KOPT-K1 (cell line): ENCODE measurements around the gene BTN1A1.

Source experiments
- H3K27ac ChIP-seq: fragments of 200-600 bp; sonication (generic); 2 replicates; pipeline ENCODE4 v1.5.1; 2016; ENCODE audit warnings: antibody characterized with exemption, mild to moderate bottlenecking, low read depth, low read length; ENCODE audit not compliant: poor library complexity, severe bottlenecking
- H3K36me3 ChIP-seq: fragments of 200-600 bp; sonication (generic); 2 replicates; pipeline ENCODE4 v1.5.1; 2017; ENCODE audit warnings: antibody characterized with exemption, mild to moderate bottlenecking, low read length, moderate library complexity; ENCODE audit not compliant: insufficient read depth
- H3K9me3 ChIP-seq: fragments of 200-600 bp; sonication (generic); 2 replicates; pipeline ENCODE4 v1.5.1; 2017; ENCODE audit warnings: antibody characterized with exemption, low read length, mild to moderate bottlenecking; ENCODE audit not compliant: insufficient read depth, poor library complexity, severe bottlenecking

BTN1A1 gene

GRCh38 chr6:26471970-26472369 is 28.1 kb upstream of the BTN1A1 start:
- Histone ChIP-seq H3K27ac (no peak overlapping the region), H3K9me3 (peaks cover 17% of the 10 kb centered on the region), H3K36me3 (peaks cover 30% of the 10 kb centered on the region)

DNA sequence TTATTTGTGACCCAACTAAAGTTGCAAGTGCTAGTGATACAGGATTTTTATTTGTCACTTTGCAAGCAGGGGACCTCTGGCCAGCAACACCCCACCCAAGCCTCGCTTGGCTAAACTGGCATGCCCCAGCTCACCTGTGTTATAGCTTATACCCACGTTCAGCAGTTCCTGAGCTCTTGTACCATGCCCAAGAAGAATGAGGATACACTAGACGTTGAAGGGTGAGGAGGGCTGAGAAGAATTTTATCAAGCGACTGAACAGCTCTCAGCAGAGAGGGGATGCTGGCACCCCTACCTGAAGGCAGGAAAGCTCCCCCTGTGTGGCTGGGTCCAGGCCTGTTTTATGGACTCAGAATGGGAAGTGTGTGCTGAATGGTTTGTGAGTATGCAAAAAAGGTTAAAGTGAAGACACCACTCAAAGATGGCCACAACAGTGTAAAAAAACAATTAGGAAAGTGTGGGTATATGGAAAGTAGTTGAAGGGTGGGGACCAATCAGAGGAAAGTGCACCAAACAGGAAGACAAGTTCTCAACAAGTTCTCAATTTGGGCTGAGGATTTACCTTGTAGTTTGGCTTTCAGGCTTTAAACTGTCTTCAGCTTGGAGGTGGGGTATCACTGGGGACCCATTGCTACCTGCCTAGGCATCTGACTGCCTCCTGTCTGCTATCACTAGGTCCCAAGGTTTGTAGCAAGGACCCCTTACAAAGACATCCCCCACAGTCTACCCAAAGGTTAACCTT is 27.4 kb upstream of the BTN1A1 start:
- peaks cover 23% of the 10 kb centered on the region for H3K36me3 ChIP-seq
- peaks cover 17% of the 10 kb centered on the region for H3K9me3 ChIP-seq
- H3K27ac ChIP-seq, result peak overlapping the region; percentile 90

DNA sequence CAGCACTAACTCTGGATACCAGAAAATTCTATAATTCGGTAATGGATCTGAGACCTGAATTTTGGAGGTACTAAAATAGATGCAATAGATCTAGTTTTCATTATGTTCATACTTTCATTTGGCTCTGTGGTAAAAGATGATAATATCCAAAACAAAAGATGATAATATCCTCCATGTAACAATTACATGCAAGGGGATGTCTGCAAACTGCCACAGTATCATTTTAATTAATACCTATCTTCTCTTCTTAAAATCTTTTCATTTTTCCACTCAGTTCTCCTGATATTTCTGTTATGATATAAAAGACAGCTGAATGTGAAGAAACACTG is 26.7 kb upstream of the BTN1A1 start:
- H3K27ac ChIP-seq, result peak overlapping the region; percentile 90
- peaks cover 16% of the 10 kb centered on the region for H3K36me3 ChIP-seq
- peaks cover 17% of the 10 kb centered on the region for H3K9me3 ChIP-seq

DNA sequence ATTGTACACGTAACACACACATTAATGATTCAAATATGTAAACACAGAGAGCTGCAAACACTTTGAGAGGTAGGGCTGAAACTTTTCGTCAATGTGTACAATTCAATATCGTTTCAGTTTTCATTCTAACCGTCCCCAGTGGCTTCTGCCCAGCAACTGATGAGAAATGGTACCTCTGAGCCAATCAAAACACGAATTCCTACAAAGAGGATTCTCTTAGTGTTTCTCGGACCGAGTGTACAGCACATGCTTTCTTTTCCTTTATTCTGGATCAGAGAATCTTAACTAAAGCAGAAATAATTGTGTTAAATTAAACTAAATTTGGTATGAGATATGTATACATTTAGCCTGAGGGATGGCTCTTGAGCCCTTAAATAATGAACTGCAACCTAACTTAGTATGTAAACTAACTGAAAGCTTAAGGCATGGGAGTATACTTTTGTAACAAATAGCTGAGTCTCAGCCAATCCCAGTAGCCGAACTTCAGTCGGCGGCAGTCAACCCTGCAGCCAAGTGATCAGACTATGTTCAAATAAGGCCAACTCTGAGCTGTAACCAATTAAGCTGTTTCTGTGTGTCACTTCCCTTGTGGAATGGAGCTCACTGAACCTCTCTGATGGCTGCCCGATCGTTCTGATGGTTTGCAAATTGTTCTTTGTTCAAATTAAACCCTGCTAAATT is 26.2 kb upstream of the BTN1A1 start:
- Histone ChIP-seq H3K27ac (peak overlapping the region; percentile 90), H3K9me3 (peaks cover 17% of the 10 kb centered on the region), H3K36me3 (peaks cover 11% of the 10 kb centered on the region)

DNA sequence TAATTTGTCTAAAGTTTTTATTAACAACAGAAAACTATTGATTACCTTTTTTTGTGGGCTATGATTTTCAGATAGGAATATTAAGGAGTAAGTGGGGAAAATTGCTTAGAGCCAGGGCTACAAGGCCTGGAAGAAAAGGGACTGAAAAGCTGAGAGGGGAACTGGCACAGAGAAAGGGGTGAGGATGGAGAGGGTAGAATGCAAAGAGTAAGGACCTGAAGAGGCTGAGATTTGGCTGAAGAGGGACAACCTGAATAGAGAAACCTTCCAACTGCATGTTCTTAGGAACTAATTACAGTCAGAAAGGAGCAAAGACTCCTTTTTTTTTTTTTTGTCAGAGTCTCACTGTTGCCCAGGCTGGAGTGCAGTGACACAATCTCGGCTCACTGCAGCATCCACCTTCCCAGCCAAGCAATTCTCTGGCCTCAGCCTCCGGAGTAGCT is 25.6 kb upstream of the BTN1A1 start:
- Histone ChIP-seq H3K27ac (peak overlapping the region; percentile 90), H3K9me3 (peaks cover 17% of the 10 kb centered on the region), H3K36me3 (peaks cover 6% of the 10 kb centered on the region; the same call in 1 of the 2 replicates)

- Histone ChIP-seq H3K9me3 (peaks cover 28% of the 10 kb centered on the region), H3K36me3 (no peaks in the 10 kb centered on the region; the same call in 1 of the 2 replicates), H3K27ac (no peak overlapping the region)
Observed at GRCh38 chr6:26475823-26476729, 24.0 kb upstream of the BTN1A1 start.

GRCh38 chr6:26476896-26477295 is 23.2 kb upstream of the BTN1A1 start:
- H3K27ac ChIP-seq, result no peak overlapping the region
- H3K9me3 ChIP-seq, result peaks cover 26% of the 10 kb centered on the region
- no peaks in the 10 kb centered on the region for H3K36me3 ChIP-seq

DNA sequence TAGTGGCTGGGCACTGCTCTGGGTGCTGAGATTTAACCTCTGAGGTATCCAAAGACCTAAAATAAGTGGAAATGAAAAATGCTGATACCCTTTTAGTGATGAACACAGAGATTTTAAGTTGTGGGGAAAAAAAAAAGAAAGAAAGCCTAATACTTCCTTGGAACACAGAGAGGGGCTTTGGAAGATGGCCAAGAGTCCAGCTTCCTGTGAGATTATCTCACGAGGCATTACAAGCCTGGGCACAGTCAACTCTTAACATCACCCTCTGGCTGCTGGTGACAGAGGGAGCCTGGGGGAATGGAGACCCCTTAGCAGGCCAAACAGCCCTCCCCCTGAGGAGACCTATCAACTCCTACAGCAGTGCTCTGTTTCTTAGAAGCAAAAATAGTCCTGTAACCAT is 22.7 kb upstream of the BTN1A1 start:
- Histone ChIP-seq H3K36me3 (no peaks in the 10 kb centered on the region), H3K9me3 (peaks cover 21% of the 10 kb centered on the region), H3K27ac (no peak overlapping the region)

DNA sequence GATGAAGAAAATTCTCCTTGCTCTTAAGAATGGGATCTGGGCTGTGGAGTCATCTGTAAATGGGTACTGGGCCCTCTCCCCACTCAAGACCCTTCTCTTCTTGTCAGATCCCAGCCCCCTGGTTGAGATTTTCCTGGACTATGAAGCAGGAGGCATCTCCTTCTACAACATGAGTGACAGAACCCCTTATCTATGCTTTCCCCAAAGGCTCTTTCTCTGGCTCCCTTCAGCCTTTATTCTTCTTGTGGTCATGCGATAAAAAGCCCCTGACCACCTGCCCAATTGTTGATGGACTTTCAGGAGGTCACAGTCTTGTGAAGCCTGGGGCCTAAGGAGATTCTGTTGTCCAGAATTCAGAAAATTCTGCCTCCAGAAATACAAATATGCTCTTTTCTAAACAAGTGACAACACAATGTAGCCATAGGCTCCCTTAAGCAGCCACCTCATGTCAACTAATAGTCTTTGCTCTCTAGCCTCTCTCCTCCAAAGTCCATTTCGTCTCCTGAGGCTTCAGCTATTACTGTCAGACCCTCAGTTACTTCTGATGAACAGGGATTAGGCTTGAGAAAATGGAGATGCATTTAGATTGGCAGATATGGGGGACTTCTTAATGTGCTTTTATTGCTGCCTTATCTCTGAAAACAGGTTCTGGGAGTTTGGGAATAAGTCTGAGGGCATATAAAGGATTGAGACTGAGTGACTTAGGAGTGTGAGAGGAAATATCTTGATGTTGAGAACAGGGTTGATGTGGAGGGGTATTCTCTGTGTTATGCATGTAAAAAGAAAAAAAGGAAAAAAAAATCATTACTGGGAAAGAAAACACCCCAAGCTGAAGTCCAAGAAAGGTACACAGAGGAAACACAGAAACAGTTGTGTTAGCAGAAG is 21.8 kb upstream of the BTN1A1 start:
- peaks cover 14% of the 10 kb centered on the region for H3K9me3 ChIP-seq
- no peak overlapping the region for H3K27ac ChIP-seq
- H3K36me3 ChIP-seq, result no peaks in the 10 kb centered on the region

GRCh38 chr6:26478985-26479278 is 21.2 kb upstream of the BTN1A1 start:
- no peak overlapping the region for H3K27ac ChIP-seq
- no peaks in the 10 kb centered on the region for H3K36me3 ChIP-seq
- H3K9me3 ChIP-seq, result peaks cover 14% of the 10 kb centered on the region

DNA sequence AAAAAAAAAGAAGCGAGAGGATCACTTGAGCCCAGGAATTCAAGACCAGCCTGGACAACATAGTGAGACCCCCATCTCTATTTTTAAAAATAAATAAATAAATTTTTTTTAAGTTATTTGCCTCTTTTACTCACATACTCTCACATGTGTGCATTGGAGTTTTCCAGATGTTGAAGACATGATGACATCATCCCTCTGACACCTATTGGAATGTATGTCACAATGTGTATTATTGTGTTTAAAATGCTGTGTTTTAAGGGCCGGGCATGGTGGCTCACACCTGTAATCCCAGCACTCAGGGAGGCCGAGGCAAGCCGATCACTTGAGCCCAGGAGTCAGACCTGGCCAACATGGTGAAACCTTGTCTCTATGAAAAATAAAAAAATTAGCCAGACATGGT is 17.8 kb upstream of the BTN1A1 start:
- Histone ChIP-seq H3K36me3 (no peaks in the 10 kb centered on the region), H3K9me3 (peaks cover 17% of the 10 kb centered on the region), H3K27ac (no peak overlapping the region)

DNA sequence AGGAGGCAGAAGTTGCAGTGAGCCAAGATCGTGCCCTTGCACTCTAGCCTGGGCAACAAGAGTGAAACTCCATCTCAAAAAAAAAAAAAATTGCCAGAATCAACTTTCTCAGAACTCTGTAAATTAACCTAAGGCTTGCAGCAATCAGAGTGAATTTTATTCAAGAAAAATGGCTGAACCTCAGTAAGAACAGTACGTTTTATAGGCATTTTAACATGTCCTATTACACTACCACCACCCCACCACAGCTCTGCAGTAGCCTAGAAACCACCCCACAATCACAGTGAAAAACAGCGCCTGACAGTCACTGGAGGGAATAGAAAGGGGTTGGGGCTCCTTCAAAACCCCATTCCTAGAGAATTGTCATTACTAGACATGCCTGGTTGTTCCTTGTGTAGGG is 16.4 kb upstream of the BTN1A1 start:
- Histone ChIP-seq H3K36me3 (no peaks in the 10 kb centered on the region), H3K27ac (no peak overlapping the region), H3K9me3 (peaks cover 24% of the 10 kb centered on the region)

GRCh38 chr6:26484161-26484560 is 15.9 kb upstream of the BTN1A1 start:
- peaks cover 24% of the 10 kb centered on the region for H3K9me3 ChIP-seq
- no peak overlapping the region for H3K27ac ChIP-seq
- no peaks in the 10 kb centered on the region for H3K36me3 ChIP-seq

DNA sequence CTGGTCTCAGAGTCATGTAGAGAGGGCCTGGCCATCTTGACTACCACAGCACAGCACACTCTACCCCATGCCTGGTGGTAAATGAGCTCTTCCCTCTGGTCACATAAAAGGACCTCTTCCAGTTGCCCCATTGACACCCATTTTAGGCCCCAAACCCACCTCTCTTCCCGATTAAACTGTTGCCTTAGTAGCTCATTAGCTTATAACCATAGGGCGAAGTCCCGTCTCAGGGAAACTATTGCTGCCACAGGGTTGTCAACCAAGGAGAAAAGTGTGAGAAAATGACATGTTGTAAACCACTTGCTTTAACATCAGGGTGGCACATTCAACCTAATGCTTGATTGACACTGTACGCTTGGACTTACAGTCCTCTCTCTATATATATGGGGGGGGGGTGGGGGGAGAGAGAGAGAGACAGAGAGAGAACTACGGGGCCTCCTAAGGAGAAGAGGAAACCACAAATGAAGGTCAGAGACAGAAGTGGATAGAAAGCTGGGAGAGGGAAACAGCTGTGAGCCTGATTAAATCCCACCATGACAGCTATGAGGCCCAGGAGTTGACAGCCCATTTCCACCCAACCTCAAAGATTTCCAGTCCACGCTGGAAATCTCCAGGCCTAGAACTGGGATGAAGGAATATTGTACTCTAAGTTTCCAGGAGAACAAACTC is 14.9 kb upstream of the BTN1A1 start:
- H3K27ac ChIP-seq, result no peak overlapping the region
- H3K9me3 ChIP-seq, result peaks cover 22% of the 10 kb centered on the region
- no peaks in the 10 kb centered on the region for H3K36me3 ChIP-seq
